SH-SY5Y (cell line): Measurements from ENCODE around the gene SEMA4G.

Experiments used
- GATA2 ChIP-seq: IDR thresholded peaks from 2 replicates; pipeline ENCODE4 v1.6.1; 2011; ENCODE audit warnings: mild to moderate bottlenecking, low read depth, low read length
- GATA3 ChIP-seq: IDR thresholded peaks from 2 replicates; pipeline ENCODE4 v1.6.1; 2011; ENCODE audit warnings: low read depth, mild to moderate bottlenecking, low read length, moderate library complexity

- TF ChIP-seq GATA2 (no peak), GATA3 (no peak)
These were observed 37.3 kb downstream of the SEMA4G start for GRCh38 chr10:101006593-101007098.
